Progenitor cell of endocrine pancreas (in vitro differentiated cells): ENCODE results near the gene CDKN2AIP. TPM values are rescaled to one million over a fixed set of nuclear protein-coding genes. Genes with fewer than 3 reads are reported as not detected.
"Not testable (repeated sequence)": the region's sequence is repeated elsewhere in the genome, so short reads cannot be mapped to it uniquely, and the experiment has no call there.

Source experiments
- DNase-seq: peaks from one replicate; pipeline ENCODE4 v3.0.0; 2021; ENCODE audit warnings: low spot score; ENCODE audit not compliant: unreplicated experiment
- H3K27ac Mint-ChIP-seq: 2 replicates; pipeline ENCODE4 v1.8.0; 2021; ENCODE audit warnings: mild to moderate bottlenecking, moderate library complexity, mixed read lengths
- H3K27me3 Mint-ChIP-seq: 2 replicates; pipeline ENCODE4 v1.8.0; 2021; ENCODE audit warnings: mixed read lengths
- H3K36me3 Mint-ChIP-seq: 2 replicates; pipeline ENCODE4 v1.8.0; 2022; ENCODE audit warnings: mixed read lengths; ENCODE audit not compliant: insufficient read depth
- H3K4me1 Mint-ChIP-seq: 2 replicates; pipeline ENCODE4 v1.8.0; 2021; ENCODE audit warnings: low read depth, mixed read lengths
- H3K4me3 Mint-ChIP-seq: 2 replicates; pipeline ENCODE4 v1.8.0; 2021; ENCODE audit warnings: low read depth, mild to moderate bottlenecking, moderate library complexity, mixed read lengths
- H3K9me3 Mint-ChIP-seq: 2 replicates; pipeline ENCODE4 v1.8.0; 2021; ENCODE audit warnings: low read depth, mixed read lengths
- CTCF ChIP-seq: fragments of 200-600 bp; sonication (generic); IDR thresholded peaks from one replicate; pipeline ENCODE4 v1.5.0; 2021; ENCODE audit warnings: antibody characterized with exemption, mild to moderate bottlenecking; ENCODE audit not compliant: unreplicated experiment
- total RNA-seq: library from RNA; stranded (reverse); gene quantifications from 2 replicates; pipeline ENCODE4 v1.2.1, GENCODE V29; 2021

The CDKN2AIP gene
- total RNA-seq, 1 donor from 2014 or later: 22.0 TPM

- no peak for TF ChIP-seq CTCF
- Mint-ChIP-seq H3K4me1 (no peaks in the 10 kb centered on the region), H3K4me3 (no peak overlapping the region), H3K27ac (no peak overlapping the region), H3K9me3 (peaks cover 5% of the 10 kb centered on the region), H3K27me3 (no peaks in the 10 kb centered on the region), H3K36me3 (peaks cover 11% of the 10 kb centered on the region)
- DNase-seq: no peak
These were observed 34.5 kb downstream of the CDKN2AIP start for GRCh38 chr4:183478926-183479325.

GRCh38 chr4:183482515-183483095 lies 38.2 kb downstream of the CDKN2AIP start:
- H3K27ac Mint-ChIP-seq, H3K9me3 Mint-ChIP-seq, H3K4me1 Mint-ChIP-seq, H3K27me3 Mint-ChIP-seq, H3K4me3 Mint-ChIP-seq, DNase-seq: not testable (repeated sequence)
- peaks cover 16% of the 10 kb centered on the region for H3K36me3 Mint-ChIP-seq

GRCh38 chr4:183483997-183484396 lies 39.6 kb downstream of the CDKN2AIP start:
- no peak overlapping the region for H3K27ac Mint-ChIP-seq
- H3K4me1 Mint-ChIP-seq: no peaks in the 10 kb centered on the region
- DNase-seq: no peak
- peaks cover 17% of the 10 kb centered on the region for H3K36me3 Mint-ChIP-seq
- H3K4me3 Mint-ChIP-seq: no peak overlapping the region
- TF ChIP-seq CTCF: no peak
- H3K27me3 Mint-ChIP-seq: no peaks in the 10 kb centered on the region
- peaks cover 5% of the 10 kb centered on the region for H3K9me3 Mint-ChIP-seq

GRCh38 chr4:183485411-183486160 lies 41.1 kb downstream of the CDKN2AIP start:
- H3K9me3 Mint-ChIP-seq: peaks cover 5% of the 10 kb centered on the region
- H3K36me3 Mint-ChIP-seq: peaks cover 20% of the 10 kb centered on the region
- DNase-seq: no peak
- H3K4me1 Mint-ChIP-seq: no peaks in the 10 kb centered on the region
- H3K4me3 Mint-ChIP-seq: no peak overlapping the region
- no peak for TF ChIP-seq CTCF
- H3K27ac Mint-ChIP-seq: no peak overlapping the region
- no peaks in the 10 kb centered on the region for H3K27me3 Mint-ChIP-seq

- H3K27ac Mint-ChIP-seq: no peak overlapping the region
- no peaks in the 10 kb centered on the region for H3K27me3 Mint-ChIP-seq
- H3K9me3 Mint-ChIP-seq: peaks cover 5% of the 10 kb centered on the region
- no peak overlapping the region for H3K4me3 Mint-ChIP-seq
- TF ChIP-seq CTCF: no peak
- no peaks in the 10 kb centered on the region for H3K4me1 Mint-ChIP-seq
- peaks cover 15% of the 10 kb centered on the region for H3K36me3 Mint-ChIP-seq
- DNase-seq: no peak
These were observed 48.4 kb downstream of the CDKN2AIP start for GRCh38 chr4:183492791-183493222.

- H3K27ac Mint-ChIP-seq: no peak overlapping the region
- DNase-seq: no peak
- no peaks in the 10 kb centered on the region for H3K27me3 Mint-ChIP-seq
- peaks cover 15% of the 10 kb centered on the region for H3K36me3 Mint-ChIP-seq
- H3K9me3 Mint-ChIP-seq: peaks cover 5% of the 10 kb centered on the region
- H3K4me3 Mint-ChIP-seq: no peak overlapping the region
- no peaks in the 10 kb centered on the region for H3K4me1 Mint-ChIP-seq
- TF ChIP-seq CTCF: no peak
These were observed 48.8 kb downstream of the CDKN2AIP start for GRCh38 chr4:183493246-183493645.
